Body of pancreas (tissue), 4 donors: ENCODE measurements around the gene RPS28.

Source experiments
- POLR2A ChIP-seq, 3 donors: fragments of 450-650 bp; IDR thresholded peaks; one replicate each; pipeline ENCODE4 v1.6.1; 2016; ENCODE audit warnings: antibody characterized with exemption in 3 of 3, mild to moderate bottlenecking in 2 of 3
- TF ChIP-seq, protein P1 (sequence below), 7 experiments: fragments of 450-650 bp in 4 of 7; fragments of 200-600 bp in 3 of 7; sonication (generic) in 3 of 7; IDR thresholded peaks; one replicate each; pipeline ENCODE4 v1.5.1; 2016 to 2019; ENCODE audit warnings: antibody characterized with exemption in 7 of 7

GRCh38 chr19:8302734-8303133 lies 18.6 kb upstream of the RPS28 start:
- TF ChIP-seq, protein P1, sequence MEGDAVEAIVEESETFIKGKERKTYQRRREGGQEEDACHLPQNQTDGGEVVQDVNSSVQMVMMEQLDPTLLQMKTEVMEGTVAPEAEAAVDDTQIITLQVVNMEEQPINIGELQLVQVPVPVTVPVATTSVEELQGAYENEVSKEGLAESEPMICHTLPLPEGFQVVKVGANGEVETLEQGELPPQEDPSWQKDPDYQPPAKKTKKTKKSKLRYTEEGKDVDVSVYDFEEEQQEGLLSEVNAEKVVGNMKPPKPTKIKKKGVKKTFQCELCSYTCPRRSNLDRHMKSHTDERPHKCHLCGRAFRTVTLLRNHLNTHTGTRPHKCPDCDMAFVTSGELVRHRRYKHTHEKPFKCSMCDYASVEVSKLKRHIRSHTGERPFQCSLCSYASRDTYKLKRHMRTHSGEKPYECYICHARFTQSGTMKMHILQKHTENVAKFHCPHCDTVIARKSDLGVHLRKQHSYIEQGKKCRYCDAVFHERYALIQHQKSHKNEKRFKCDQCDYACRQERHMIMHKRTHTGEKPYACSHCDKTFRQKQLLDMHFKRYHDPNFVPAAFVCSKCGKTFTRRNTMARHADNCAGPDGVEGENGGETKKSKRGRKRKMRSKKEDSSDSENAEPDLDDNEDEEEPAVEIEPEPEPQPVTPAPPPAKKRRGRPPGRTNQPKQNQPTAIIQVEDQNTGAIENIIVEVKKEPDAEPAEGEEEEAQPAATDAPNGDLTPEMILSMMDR (IDR thresholded peaks at IDR 0.05) = no peak
- no peak for TF ChIP-seq POLR2A (IDR thresholded peaks at IDR 0.05)
